HFF-Myc (cell line): Measurements from ENCODE around the gene MLF2.
A peak's percentile ranks its signal among the peaks of the same experiment; 100 is the strongest.

Source experiments
- DNase-seq: peaks from one replicate; pipeline ENCODE4 v3.0.0-alpha.2; 2011; ENCODE audit warnings: low read depth; ENCODE audit errors: extremely low read depth
- H3K4me3 ChIP-seq: replicated peaks from 2 replicates; pipeline ENCODE4 v1.5.1; 2011; ENCODE audit warnings: low read depth, mild to moderate bottlenecking, control low read depth, low read length
- CTCF ChIP-seq: IDR thresholded peaks from 2 replicates; pipeline ENCODE4 v1.5.1; 2012; ENCODE audit warnings: mild to moderate bottlenecking, low read depth, low read length, control low read depth; ENCODE audit errors: missing control alignments

Gene MLF2

GRCh38 chr12:6734506-6735387 lies 18.2 kb downstream of the MLF2 start:
- TF ChIP-seq CTCF, result no peak
- no peak overlapping the region for H3K4me3 ChIP-seq
- no peak for DNase-seq

GRCh38 chr12:6730169-6730568 lies 22.8 kb downstream of the MLF2 start:
- no peak overlapping the region for H3K4me3 ChIP-seq
- TF ChIP-seq CTCF, result no peak
- DNase-seq, result no peak

GRCh38 chr12:6729186-6729585 lies 23.8 kb downstream of the MLF2 start:
- DNase-seq, result no peak
- TF ChIP-seq CTCF, result no peak
- no peak overlapping the region for H3K4me3 ChIP-seq

- peak overlapping the region; percentile 84 for H3K4me3 ChIP-seq
- no peak for TF ChIP-seq CTCF
- no peak for DNase-seq
Observed at GRCh38 chr12:6725350-6725749, 27.6 kb downstream of the MLF2 start.

- DNase-seq, result no peak
- peak overlapping the region; percentile 84 for H3K4me3 ChIP-seq
- TF ChIP-seq CTCF, result no peak
Observed at GRCh38 chr12:6724409-6724797, 28.5 kb downstream of the MLF2 start.

GRCh38 chr12:6723607-6724408 lies 29.1 kb downstream of the MLF2 start, which contains the start of gene COPS7A:
TSS of gene COPS7A (plus strand) at chr12:6724046. CDS start at chr12:6724657, 611 bp downstream.
- peak; percentile 97 for DNase-seq
- peak within 1 kb of the TSS; percentile 84 for H3K4me3 ChIP-seq
- TF ChIP-seq CTCF, result no peak
